ENCODE results near the gene TRIM72.

GRCh38 chr16:31177136-31177535, 36.8 kb upstream of the TRIM72 start:
- TF ChIP-seq CTCF (IDR thresholded peaks at IDR 0.05; ENCODE audit: insufficient read depth, low read length, poor library complexity, severe bottlenecking) (no peak), EZH2phosphoT487 (conservative IDR thresholded peaks at IDR 0.05; ENCODE audit: low read length) (no peak)

Measured in SU-DHL-6 (cell line).